Measurements from ENCODE around the gene KDM3B.
"Not testable (repeated sequence)": the region's sequence is repeated elsewhere in the genome, so short reads cannot be mapped to it uniquely, and the experiment has no call there.

Gene KDM3B

DNA sequence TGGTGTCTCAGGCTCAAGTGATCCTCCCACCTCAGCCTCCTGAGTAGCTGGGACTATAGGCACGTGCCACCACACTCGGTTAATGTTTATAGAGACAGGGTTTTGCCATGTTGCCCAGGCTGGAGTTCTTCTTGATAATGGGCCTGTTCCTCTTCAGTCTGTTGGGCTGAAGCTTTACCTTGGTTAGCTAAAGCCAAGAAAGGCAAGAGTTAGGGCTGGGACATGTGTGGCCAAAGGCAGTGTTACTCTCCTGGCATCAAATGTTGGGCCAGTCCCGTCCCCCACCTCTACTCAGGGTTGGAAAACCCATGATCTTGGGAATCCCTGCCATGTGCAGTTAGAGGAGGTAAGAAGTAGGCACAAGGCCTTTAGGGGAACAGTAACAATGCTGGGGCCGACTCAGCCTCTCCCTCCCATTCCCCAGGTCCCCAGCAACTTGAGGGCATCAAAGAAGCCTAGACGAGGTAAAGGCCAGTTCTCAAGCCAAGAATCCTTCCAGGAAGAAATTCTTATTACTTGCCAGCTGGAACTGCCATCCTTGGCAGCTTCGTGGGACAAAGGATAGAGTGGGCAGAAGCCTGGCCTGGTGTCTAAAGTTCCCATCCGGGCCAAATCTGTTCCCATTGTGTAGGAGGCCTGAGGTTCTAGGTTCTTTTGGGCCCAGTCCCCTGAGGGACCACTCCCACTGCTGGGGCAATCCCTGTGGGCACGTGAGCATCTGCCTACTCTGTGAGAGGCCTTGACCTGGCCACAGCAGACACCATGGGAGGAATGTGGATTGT, 117.2 kb downstream of the KDM3B start:
- peak; percentile 62 for DNase-seq

DNA sequence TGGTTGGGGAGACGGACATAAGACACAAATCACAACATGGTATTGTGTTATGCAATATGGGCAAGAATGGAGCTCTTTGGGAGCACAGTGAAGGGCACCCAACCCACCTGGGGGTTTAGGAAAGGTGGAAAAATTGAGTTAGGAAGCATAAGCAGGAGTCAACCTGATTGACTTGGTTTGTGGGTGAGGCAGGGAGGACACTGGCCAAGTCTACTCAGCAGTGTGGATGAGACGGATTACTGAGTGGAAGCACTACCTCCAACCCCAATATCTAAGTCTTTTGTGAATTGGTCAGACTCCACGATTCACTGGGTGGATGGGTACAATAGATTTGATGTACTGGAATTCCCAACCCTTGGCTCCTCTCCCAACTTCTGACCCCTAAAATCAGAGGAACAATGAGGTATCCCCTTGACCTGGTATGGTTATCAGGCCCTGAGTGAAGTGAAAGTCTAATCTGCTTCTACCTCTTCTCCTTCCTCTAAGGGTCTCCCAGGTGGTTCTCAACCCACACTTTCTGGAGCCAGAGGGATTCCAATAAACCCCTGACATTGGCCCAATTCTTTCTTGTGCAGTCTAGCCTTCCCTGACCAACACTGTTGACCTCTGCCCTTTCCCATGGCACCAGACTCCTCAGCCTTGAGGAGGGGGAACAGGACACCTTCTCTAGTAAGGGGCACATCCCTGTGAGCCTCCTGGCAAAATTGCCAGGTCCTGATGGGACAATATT, 118.0 kb downstream of the KDM3B start:
- peak; percentile 66 for DNase-seq

DNA sequence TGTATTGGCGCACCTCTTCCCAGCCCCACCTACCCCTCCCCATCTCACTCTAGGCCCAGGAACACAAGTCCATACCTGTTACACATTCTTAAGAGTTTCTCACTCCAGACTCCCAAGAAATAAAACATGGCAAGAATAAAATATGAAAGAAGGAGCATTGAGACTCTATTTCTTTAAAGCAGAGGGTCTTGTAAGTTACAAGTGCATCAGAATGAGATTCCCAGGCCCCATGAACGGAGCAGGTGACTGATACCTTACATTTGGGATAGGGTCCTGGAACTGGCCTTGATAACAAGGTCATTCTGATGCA, 118.5 kb downstream of the KDM3B start:
- no peak for DNase-seq

DNA sequence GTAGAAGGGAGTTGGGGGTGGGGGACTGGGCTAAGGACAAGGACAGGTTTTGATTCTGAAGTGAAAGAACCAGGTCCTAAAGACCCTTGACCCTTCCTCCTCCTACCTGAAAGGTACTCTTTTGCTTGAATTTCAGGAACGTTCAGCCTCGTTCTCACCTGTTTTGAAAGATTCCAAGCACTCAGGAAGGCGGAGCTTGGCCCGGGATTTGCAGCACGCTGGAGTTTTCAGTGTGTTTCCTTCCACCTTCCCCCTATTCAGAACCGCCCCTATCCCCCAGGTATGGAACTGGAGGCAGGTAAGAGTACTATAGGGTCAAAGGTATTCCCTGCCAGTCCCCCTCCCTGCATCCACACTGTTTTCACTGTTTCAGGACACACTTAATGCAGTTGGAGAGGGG, 119.9 kb downstream of the KDM3B start:
- no peak for DNase-seq

DNA sequence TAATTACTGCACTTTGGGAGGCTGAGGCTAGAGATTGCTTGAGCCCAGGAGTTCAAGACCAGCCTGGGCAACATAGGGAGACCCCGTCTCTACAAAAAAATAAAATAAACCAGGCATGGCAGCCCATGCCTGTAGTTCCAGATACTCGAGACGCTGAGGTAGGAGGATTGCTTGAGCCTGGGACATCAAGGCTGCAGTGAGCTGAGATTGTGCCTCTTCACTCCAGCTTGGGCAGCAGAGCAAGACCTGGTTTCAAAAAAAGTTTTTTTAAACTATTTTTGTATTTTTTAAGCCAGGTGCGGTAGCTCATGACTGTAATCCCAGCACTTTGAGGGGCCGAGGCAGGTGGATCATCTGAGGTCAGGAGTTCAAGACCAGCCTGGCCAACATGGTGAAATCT, 120.7 kb downstream of the KDM3B start:
- not testable (repeated sequence) for DNase-seq

DNA sequence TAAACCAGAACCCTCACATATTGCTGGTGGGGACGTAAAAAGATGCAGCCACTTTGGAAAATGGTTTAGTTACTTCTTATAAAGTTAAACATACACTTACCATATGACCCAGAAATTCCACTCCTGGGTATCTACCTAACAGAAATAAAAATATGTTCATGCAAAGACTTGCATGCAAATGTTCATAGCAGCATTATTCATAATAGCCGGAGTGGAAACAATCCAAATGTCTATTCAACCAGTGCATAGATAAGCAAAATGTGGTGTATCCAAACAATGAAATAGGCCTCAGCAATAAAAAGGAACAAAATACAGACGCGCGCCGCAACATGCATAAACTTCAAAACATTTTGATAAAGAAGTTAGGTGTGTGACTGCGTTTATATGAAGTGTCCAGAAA, 124.4 kb downstream of the KDM3B start:
- DNase-seq = no peak

DNA sequence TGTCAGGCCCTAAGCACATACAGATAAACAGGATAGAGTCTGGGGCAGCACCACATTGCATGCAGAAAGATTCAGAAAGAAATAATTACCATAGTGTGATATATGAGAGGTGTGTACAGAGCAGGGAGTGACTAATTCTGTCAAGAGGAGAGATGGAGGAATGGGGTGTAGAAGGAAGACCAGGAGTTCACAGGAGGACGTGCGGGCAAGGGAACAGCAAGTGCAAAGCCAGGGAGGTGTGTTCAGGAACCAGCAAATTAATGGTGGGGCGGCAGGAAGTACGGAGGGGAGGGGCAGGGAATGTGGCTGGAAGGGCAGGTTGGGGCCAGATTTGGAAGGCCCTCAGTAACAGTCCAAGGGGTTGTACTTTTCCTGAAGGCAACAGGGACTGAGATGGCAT, 130.2 kb downstream of the KDM3B start:
- DNase-seq = no peak

Measured in fibroblast of skin of right biceps (primary cell).